ENCODE results near the gene KMT2D.

DNA sequence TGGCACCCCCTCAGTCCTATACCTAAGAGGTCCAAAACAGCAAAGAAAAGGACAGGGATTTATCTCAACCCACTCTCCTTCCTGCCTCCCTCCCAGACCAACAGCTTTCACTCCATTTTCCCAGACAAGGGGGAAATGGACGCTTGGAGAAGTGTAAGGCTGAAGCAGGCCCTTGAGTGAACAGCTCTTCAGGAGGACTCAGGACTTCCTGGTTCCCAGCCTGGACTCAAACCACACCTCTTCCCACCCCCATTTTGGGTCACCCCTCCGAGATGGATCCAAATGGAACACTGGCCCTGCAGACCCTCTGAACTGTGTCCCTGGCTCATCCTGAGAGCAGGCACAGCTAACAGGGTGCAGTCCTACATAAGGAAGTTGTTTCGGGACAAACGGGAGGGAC lies 2.7 kb downstream of the KMT2D start:
- TF ChIP-seq, protein P1, sequence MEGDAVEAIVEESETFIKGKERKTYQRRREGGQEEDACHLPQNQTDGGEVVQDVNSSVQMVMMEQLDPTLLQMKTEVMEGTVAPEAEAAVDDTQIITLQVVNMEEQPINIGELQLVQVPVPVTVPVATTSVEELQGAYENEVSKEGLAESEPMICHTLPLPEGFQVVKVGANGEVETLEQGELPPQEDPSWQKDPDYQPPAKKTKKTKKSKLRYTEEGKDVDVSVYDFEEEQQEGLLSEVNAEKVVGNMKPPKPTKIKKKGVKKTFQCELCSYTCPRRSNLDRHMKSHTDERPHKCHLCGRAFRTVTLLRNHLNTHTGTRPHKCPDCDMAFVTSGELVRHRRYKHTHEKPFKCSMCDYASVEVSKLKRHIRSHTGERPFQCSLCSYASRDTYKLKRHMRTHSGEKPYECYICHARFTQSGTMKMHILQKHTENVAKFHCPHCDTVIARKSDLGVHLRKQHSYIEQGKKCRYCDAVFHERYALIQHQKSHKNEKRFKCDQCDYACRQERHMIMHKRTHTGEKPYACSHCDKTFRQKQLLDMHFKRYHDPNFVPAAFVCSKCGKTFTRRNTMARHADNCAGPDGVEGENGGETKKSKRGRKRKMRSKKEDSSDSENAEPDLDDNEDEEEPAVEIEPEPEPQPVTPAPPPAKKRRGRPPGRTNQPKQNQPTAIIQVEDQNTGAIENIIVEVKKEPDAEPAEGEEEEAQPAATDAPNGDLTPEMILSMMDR (IDR thresholded peaks at IDR 0.05 in 2 of 3, conservative IDR thresholded peaks at IDR 0.05 in 1 of 3; ENCODE audit: control insufficient read depth in 2 of 3, extremely low read depth in 1 of 3, insufficient read depth in 1 of 3, low read depth in 3 of 3, low read length in 3 of 3) = no peak
- TF ChIP-seq CBX5 (IDR thresholded peaks at IDR 0.05; ENCODE audit: low read depth) (no peak), EZH2 (IDR thresholded peaks at IDR 0.05; ENCODE audit: borderline replicate concordance, control insufficient read depth, low read depth, low read length) (no peak), CHD2 (IDR thresholded peaks at IDR 0.05; ENCODE audit: borderline replicate concordance, low read depth, low read length) (no peak), CBFB (IDR thresholded peaks at IDR 0.05; ENCODE audit: low read depth) (no peak), CREM (IDR thresholded peaks at IDR 0.05; ENCODE audit: low read depth) (no peak), FOS (IDR thresholded peaks at IDR 0.05; ENCODE audit: borderline replicate concordance, extremely low read depth, insufficient read length) (no peak), POLR2A (IDR thresholded peaks at IDR 0.05; ENCODE audit: low read depth, low read length) (no peak), CBX3 (IDR thresholded peaks at IDR 0.05; ENCODE audit: borderline replicate concordance, low read depth) (no peak)
- TF ChIP-seq, protein P2, sequence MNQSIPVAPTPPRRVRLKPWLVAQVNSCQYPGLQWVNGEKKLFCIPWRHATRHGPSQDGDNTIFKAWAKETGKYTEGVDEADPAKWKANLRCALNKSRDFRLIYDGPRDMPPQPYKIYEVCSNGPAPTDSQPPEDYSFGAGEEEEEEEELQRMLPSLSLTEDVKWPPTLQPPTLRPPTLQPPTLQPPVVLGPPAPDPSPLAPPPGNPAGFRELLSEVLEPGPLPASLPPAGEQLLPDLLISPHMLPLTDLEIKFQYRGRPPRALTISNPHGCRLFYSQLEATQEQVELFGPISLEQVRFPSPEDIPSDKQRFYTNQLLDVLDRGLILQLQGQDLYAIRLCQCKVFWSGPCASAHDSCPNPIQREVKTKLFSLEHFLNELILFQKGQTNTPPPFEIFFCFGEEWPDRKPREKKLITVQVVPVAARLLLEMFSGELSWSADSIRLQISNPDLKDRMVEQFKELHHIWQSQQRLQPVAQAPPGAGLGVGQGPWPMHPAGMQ (IDR thresholded peaks at IDR 0.05; ENCODE audit: borderline replicate concordance) = no peak

Data from GM12878 (cell line).